ENCODE data around the gene FAM120AOS.

DNA sequence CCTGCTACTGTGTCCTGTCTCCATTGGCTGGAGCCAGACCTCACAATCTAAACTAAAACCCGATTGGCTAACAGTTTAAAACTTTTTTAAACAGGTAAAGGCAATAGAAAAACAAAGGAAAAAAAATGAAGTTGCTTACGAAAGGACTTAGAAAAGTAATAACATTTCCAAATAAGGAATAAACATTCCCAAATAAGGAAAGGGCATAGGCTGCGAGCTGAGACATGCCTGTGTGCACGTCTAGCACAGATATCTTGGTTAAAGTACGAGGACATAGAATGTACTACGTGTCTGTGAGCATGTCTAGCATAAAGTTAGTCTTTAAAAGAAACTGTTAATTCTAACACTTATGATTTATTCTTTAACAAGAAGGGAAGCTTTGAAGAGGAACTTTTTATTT is 17.2 kb downstream of the FAM120AOS start:
- TF ChIP-seq CTCF (IDR thresholded peaks at IDR 0.05) (no peak), FOXM1 (IDR thresholded peaks at IDR 0.05; ENCODE audit: low read depth) (no peak), EP300 (IDR thresholded peaks at IDR 0.05; ENCODE audit: borderline replicate concordance in 1 of 2, low read depth in 1 of 2, low read length in 1 of 2) (no peak), TAF1 (IDR thresholded peaks at IDR 0.05; ENCODE audit: borderline replicate concordance, low read depth, low read length) (no peak), POLR2AphosphoS5 (IDR thresholded peaks at IDR 0.05; ENCODE audit: low read depth, low read length) (no peak), RAD21 (IDR thresholded peaks at IDR 0.05; ENCODE audit: low read length) (no peak), USF2 (IDR thresholded peaks at IDR 0.05; ENCODE audit: borderline replicate concordance, low read depth, low read length) (no peak), MAX (IDR thresholded peaks at IDR 0.05; ENCODE audit: low read depth) (no peak), REST (IDR thresholded peaks at IDR 0.05; ENCODE audit: low read depth, low read length) (no peak), TEAD4 (IDR thresholded peaks at IDR 0.05; ENCODE audit: borderline replicate concordance, insufficient read depth) (no peak)
